Measurements from ENCODE around the gene MOSPD3. TPM values are rescaled to one million over a fixed set of nuclear protein-coding genes. Genes with fewer than 3 reads are reported as not detected.

MOSPD3 gene
- polyA plus RNA-seq, 1 experiment: 9.1 TPM

DNA sequence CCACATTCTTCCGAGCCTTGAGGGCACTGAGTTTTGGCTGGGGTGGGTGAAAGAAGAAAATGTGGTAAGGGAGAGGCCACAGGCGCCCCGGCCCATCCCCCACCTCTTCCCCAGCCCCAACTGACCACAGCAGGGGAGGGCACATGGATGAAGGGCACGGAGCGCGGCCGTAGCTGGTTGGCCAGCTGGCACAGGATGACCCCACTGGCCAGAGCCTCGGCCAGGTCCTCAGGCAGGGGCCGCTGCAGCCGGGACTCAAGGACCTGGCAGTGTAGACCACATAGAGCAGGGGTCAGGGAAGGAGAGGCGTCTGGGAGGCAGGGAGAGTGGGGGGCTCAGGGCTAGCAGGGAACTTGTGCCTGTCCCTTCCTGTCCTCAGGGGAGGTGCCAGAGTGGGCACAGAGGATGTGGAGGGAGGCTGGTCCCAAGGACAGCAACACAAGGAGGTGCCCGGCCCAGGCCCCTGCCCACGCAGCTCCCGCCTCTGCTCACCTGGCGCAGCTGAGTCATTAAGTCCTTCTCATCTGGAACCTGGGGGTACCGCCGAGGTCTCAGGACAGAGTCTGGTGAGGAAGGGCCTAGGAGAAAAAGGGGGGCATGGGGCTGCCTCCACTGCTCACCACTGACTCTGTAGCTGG lies 36.5 kb upstream of the MOSPD3 start:
- TF ChIP-seq, protein P1, sequence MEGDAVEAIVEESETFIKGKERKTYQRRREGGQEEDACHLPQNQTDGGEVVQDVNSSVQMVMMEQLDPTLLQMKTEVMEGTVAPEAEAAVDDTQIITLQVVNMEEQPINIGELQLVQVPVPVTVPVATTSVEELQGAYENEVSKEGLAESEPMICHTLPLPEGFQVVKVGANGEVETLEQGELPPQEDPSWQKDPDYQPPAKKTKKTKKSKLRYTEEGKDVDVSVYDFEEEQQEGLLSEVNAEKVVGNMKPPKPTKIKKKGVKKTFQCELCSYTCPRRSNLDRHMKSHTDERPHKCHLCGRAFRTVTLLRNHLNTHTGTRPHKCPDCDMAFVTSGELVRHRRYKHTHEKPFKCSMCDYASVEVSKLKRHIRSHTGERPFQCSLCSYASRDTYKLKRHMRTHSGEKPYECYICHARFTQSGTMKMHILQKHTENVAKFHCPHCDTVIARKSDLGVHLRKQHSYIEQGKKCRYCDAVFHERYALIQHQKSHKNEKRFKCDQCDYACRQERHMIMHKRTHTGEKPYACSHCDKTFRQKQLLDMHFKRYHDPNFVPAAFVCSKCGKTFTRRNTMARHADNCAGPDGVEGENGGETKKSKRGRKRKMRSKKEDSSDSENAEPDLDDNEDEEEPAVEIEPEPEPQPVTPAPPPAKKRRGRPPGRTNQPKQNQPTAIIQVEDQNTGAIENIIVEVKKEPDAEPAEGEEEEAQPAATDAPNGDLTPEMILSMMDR (IDR thresholded peaks at IDR 0.05; ENCODE audit: low read depth, low read length): no peak
- Histone ChIP-seq H3K27ac (ENCODE audit: low read depth, low read length) (no peak overlapping the region), H3K9me3 (ENCODE audit: control insufficient read depth, insufficient read depth, low read length) (no peaks in the 10 kb centered on the region; the same call in 1 of the 2 replicates), H3K27me3 (ENCODE audit: control insufficient read depth, insufficient read depth, low read length) (no peaks in the 10 kb centered on the region), H3K4me3 (ENCODE audit: low read depth, low read length) (no peak overlapping the region)
- CTCF ChIA-PET: no interaction called here
- POLR2A ChIA-PET: interaction anchor here (2.3 kb wide), 1 partner anchor 10 kb away, joined by 12 read pairs; the partner anchor contains the start of genes FBXO24 and LRCH4
- DNase-seq (ENCODE audit: low read depth, low spot score): no peak

- ChIA-PET CTCF (no interaction called here), POLR2A (interaction anchor here (2.3 kb wide), 1 partner anchor 9 kb away, joined by 12 read pairs; the partner anchor contains the start of genes FBXO24 and LRCH4)
- TF ChIP-seq, protein P1 (IDR thresholded peaks at IDR 0.05; ENCODE audit: low read depth, low read length): no peak
- no peak overlapping the region for H3K4me3 ChIP-seq (ENCODE audit: low read depth, low read length)
- no peaks in the 10 kb centered on the region for H3K27me3 ChIP-seq (ENCODE audit: control insufficient read depth, insufficient read depth, low read length)
- peak overlapping the region; percentile 21 for H3K27ac ChIP-seq (ENCODE audit: low read depth, low read length)
- no peaks in the 10 kb centered on the region; the same call in 1 of the 2 replicates for H3K9me3 ChIP-seq (ENCODE audit: control insufficient read depth, insufficient read depth, low read length)
- no peak for DNase-seq (ENCODE audit: low read depth, low spot score)
Observed at GRCh38 chr7:100576384-100576993, 35.9 kb upstream of the MOSPD3 start.

DNA sequence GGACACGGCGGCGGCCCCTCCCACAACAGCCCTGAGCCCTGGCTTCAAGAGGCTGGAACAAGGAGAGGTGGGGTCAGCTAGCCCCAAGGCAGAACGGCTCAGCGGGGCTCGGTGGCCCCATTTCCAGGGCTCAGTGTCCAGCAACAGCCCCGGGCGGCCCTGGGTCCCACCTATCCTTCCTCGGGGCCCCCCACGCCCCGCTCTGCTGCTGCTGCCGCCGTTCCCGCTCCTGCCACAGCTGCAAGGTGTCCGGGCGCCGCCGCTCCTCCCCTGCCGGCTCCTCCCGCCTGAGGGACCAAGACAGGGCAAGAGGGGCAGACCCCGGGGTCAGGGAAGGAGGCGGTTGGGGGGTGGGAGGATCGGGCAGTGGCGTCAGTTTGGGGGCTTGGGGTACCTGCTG lies 35.2 kb upstream of the MOSPD3 start:
- Histone ChIP-seq H3K4me3 (ENCODE audit: low read depth, low read length) (no peak overlapping the region), H3K9me3 (ENCODE audit: control insufficient read depth, insufficient read depth, low read length) (no peaks in the 10 kb centered on the region; the same call in 1 of the 2 replicates), H3K27ac (ENCODE audit: low read depth, low read length) (no peak overlapping the region), H3K27me3 (ENCODE audit: control insufficient read depth, insufficient read depth, low read length) (no peaks in the 10 kb centered on the region)
- TF ChIP-seq, protein P1 (IDR thresholded peaks at IDR 0.05; ENCODE audit: low read depth, low read length): no peak
- CTCF ChIA-PET: no interaction called here
- DNase-seq (ENCODE audit: low read depth, low spot score): no peak
- POLR2A ChIA-PET: interaction anchor here (0.6 to 2.3 kb wide), 2 partner anchors 9 to 12 kb away, joined by 3 to 12 read pairs; partner anchors contain the start of genes FBXO24 and LRCH4

DNA sequence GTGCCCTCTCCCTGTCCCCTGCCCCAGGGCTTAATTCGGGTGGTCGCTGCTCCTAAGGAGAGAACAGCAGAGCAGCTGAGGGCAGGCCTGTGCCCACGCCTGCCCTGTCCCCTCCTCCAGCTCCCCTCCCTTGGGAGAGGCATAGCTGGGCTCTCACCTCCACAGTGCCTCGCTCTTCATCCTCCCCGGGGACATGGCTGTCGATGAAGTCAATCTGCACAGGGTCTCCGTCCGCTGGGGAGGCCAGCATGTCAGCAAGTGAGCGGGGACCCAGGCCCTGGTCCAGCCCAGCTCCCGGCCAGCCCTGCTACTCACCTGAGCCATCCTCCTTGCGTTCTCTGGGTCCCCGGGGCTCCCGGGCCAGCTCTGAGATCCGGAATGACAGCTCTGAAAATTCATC lies 34.8 kb upstream of the MOSPD3 start:
- TF ChIP-seq, protein P1 (IDR thresholded peaks at IDR 0.05; ENCODE audit: low read depth, low read length): no peak
- no peaks in the 10 kb centered on the region; the same call in 1 of the 2 replicates for H3K9me3 ChIP-seq (ENCODE audit: control insufficient read depth, insufficient read depth, low read length)
- CTCF ChIA-PET: no interaction called here
- H3K27ac ChIP-seq (ENCODE audit: low read depth, low read length): no peak overlapping the region
- no peaks in the 10 kb centered on the region for H3K27me3 ChIP-seq (ENCODE audit: control insufficient read depth, insufficient read depth, low read length)
- POLR2A ChIA-PET: interaction anchor here (0.6 to 2.3 kb wide), 3 partner anchors 8 to 96 kb away, joined by 3 to 12 read pairs (median 3); partner anchors contain the start of genes FBXO24, GNB2 and LRCH4
- no peak for DNase-seq (ENCODE audit: low read depth, low spot score)
- H3K4me3 ChIP-seq (ENCODE audit: low read depth, low read length): no peak overlapping the region
